Vagina (tissue), 2 donors: ENCODE measurements around the gene KRTAP5-3.

ENCODE experiments used
- CTCF ChIP-seq, 3 experiments: fragments of 450-650 bp in 2 of 3; fragments of 200-600 bp in 1 of 3; sonication (generic) in 1 of 3; IDR thresholded peaks; one replicate each; pipeline ENCODE4 v1.5.1; 2017 to 2019; ENCODE audit warnings: antibody characterized with exemption in 3 of 3, mild to moderate bottlenecking in 2 of 3, moderate library complexity in 2 of 3
- POLR2AphosphoS5 ChIP-seq, 2 donors: sonication (generic); formaldehyde crosslinking; IDR thresholded peaks; one replicate each; pipeline ENCODE4 v1.9.0; 2017; ENCODE audit warnings: antibody characterized with exemption in 2 of 2, mild to moderate bottlenecking in 2 of 2, low read depth in 1 of 2; ENCODE audit not compliant: insufficient read depth in 1 of 2

GRCh38 chr11:1571760-1572196 is 36.5 kb downstream of the KRTAP5-3 start:
- no peak for TF ChIP-seq CTCF (IDR thresholded peaks at IDR 0.05)
- no peak for TF ChIP-seq POLR2AphosphoS5 (IDR thresholded peaks at IDR 0.05; ENCODE audit: insufficient read depth in 1 of 2, low read depth in 1 of 2)
